Measurements from ENCODE around the gene RANBP3. TPM values are rescaled to one million over a fixed set of nuclear protein-coding genes. Genes with fewer than 3 reads are reported as not detected.

RANBP3 gene
- total RNA-seq, 2 donors from 2014 or later = 52.1 to 62.7 TPM

DNA sequence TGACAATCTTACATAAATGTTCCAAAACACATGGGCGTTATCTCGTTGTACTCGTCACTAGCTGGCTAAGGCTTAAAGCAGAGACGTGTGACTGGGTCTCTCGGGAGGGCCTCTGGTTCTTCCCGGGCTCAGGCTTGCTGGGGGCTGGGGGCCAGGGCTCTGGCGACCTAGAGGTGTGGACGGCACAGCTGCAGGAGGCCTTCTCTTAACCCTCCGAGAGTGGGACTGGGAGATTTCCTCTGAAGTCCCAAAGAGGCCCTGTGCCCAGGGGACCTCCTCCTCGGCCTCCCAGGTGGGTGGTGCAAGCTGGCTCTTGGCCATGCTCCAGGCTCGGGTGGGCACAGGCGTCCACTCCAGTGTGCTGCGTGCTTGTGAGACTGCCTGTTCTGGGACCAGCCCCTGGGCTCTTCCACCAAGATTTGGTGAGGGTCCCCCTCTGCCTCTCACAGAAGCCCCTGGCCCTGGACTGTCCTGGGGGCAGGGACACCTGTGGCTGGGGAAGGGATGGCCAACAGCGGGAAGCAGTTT, 61.7 kb downstream of the RANBP3 start:
- no peak for DNase-seq
- peaks cover 16% of the 10 kb centered on the region for H3K4me1 ChIP-seq
- peaks cover 29% of the 10 kb centered on the region for H3K36me3 ChIP-seq
- no peak overlapping the region for H3K9ac ChIP-seq (ENCODE audit: low read depth in 2 of 2, low read length in 2 of 2)
- no peak overlapping the region for H3K4me3 ChIP-seq
- no peak overlapping the region for H3K27ac ChIP-seq
- H3K27me3 ChIP-seq = no peaks in the 10 kb centered on the region
- intact Hi-C loops (cut with DNase I) = no loop called here
- no peaks in the 10 kb centered on the region for H3K9me3 ChIP-seq
- TF ChIP-seq, protein P1, sequence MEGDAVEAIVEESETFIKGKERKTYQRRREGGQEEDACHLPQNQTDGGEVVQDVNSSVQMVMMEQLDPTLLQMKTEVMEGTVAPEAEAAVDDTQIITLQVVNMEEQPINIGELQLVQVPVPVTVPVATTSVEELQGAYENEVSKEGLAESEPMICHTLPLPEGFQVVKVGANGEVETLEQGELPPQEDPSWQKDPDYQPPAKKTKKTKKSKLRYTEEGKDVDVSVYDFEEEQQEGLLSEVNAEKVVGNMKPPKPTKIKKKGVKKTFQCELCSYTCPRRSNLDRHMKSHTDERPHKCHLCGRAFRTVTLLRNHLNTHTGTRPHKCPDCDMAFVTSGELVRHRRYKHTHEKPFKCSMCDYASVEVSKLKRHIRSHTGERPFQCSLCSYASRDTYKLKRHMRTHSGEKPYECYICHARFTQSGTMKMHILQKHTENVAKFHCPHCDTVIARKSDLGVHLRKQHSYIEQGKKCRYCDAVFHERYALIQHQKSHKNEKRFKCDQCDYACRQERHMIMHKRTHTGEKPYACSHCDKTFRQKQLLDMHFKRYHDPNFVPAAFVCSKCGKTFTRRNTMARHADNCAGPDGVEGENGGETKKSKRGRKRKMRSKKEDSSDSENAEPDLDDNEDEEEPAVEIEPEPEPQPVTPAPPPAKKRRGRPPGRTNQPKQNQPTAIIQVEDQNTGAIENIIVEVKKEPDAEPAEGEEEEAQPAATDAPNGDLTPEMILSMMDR (IDR thresholded peaks at IDR 0.05) = no peak

DNA sequence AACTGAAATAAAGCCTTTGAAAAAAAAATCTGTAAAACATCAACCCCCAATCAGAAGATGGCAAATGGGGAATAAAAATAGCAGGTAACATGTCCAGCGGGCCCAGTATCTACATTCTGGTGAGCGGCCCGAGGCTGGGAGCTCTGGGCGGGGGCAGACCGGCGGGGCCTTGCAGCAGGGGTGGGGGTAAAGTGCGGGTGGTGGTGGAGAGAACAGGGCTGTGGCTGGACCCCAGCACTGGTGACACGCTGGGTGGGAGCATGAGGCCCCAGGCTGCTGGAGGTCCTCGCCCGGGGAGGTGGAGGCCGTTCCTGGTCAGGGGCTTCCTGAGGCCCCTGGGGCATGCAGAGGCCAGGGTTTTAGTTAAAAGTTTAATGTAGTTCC, 62.2 kb downstream of the RANBP3 start:
- Histone ChIP-seq H3K4me3 (no peak overlapping the region), H3K9me3 (no peaks in the 10 kb centered on the region), H3K4me1 (peaks cover 16% of the 10 kb centered on the region), H3K27me3 (no peaks in the 10 kb centered on the region), H3K36me3 (peaks cover 29% of the 10 kb centered on the region), H3K9ac (ENCODE audit: low read depth in 2 of 2, low read length in 2 of 2) (peak overlapping the region in 1 of 2 donors; percentile 51), H3K27ac (no peak overlapping the region)
- intact Hi-C loops (cut with DNase I) = no loop called here
- TF ChIP-seq, protein P1 (IDR thresholded peaks at IDR 0.05) = no peak
- DNase-seq = no peak

DNA sequence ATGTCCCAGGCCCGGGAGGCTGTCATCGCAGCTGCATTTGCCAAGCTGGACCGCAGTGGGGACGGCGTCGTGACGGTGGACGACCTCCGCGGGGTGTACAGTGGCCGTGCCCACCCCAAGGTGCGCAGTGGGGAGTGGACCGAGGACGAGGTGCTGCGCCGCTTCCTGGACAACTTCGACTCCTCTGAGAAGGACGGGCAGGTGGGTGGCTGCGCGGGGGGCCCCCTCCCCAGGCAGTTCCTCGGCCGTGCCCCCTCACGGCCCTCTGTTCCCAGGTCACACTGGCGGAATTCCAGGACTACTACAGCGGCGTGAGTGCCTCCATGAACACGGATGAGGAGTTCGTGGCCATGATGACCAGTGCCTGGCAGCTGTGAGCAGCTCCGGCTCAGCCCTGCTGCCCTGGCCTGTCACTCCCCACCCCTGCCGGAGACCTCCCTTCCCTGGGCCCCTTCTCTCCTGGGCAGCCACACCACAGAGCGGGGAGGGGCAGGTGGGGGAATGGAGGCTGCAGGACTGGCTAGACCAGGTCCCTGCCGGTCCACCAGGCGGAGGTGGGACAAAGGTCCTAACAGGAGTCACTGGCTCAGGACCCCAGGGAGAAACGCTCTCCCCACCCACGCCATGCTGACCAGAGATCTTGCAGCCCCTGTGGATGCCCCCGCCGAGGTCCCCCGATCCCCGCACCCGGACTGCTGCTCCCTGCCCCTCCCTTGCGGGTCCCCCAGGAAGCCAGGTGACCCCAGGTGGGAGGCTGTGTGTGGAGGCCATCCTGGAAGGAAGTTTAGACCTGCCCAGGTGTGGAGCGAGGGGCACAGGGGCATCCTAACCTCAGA, 62.8 kb downstream of the RANBP3 start:
- peaks cover 29% of the 10 kb centered on the region for H3K36me3 ChIP-seq
- no peak overlapping the region for H3K27ac ChIP-seq
- TF ChIP-seq, protein P1 (IDR thresholded peaks at IDR 0.05) = no peak

DNA sequence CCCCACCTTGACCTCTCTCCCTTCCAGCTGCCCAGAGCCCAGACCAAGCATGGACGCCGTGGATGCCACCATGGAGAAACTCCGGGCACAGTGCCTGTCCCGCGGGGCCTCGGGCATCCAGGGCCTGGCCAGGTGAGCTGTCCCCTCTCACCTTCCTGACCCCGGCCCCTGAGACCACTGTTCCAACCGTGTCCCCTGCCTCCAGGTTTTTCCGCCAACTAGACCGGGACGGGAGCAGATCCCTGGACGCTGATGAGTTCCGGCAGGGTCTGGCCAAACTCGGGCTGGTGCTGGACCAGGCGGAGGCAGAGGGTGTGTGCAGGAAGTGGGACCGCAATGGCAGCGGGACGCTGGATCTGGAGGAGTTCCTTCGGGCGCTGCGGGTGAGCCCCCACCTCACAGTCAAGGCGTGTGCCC, 63.6 kb downstream of the RANBP3 start:
- H3K27ac ChIP-seq = no peak overlapping the region
- peak overlapping the region; percentile 15 for H3K4me3 ChIP-seq
- H3K9ac ChIP-seq (ENCODE audit: low read depth in 2 of 2, low read length in 2 of 2) = peak overlapping the region in 1 of 2 donors; percentile 51
- no peaks in the 10 kb centered on the region for H3K9me3 ChIP-seq
- peaks cover 16% of the 10 kb centered on the region for H3K4me1 ChIP-seq
- no peak for DNase-seq
- intact Hi-C loops (cut with DNase I) = no loop called here
- TF ChIP-seq, protein P1 (IDR thresholded peaks at IDR 0.05) = no peak
- peaks cover 29% of the 10 kb centered on the region for H3K36me3 ChIP-seq
- H3K27me3 ChIP-seq = no peaks in the 10 kb centered on the region

More for the DNA sequence above, 62.8 kb downstream of the RANBP3 start:
- intact Hi-C loops (cut with DNase I) = no loop called here
- H3K9ac ChIP-seq (ENCODE audit: low read depth in 2 of 2, low read length in 2 of 2) = peak overlapping the region; percentile 51 to 56
- peak; percentile 63 for DNase-seq
- H3K4me1 ChIP-seq = peaks cover 16% of the 10 kb centered on the region
- H3K27me3 ChIP-seq = no peaks in the 10 kb centered on the region
- H3K4me3 ChIP-seq = peak overlapping the region; percentile 15
- no peaks in the 10 kb centered on the region for H3K9me3 ChIP-seq

DNA sequence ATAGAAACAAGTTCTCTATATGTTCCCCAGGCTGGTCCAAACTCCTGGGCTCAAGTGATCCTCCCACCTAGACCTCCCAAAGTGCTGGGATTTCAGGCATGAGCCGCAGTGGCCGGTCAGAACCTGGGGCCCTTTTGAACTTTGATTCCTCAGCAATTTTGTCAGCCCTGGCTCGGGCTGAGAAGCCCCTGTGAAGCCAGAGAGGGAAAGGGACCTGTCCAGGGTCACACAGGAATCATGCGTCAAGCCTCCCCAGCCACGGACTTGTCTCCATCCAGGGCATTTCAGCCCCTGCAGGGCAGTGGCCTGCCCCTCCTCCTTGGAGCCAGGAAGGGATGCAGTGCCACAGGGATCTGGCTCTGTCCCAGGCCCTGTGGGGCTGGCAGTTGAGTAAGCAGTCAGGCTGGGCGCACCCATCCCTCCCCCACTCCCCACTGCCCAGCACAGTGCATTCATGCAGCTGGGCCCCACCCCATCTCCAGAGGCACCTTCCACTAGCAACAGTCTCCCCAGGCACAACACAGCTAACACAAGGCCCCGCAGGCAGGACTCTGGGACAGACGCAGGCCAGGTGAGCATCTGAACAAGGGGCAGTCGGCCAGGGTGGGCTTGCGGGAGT, 64.1 kb downstream of the RANBP3 start, which contains the start of gene CAPS:
CAPS (plus strand) TSS at position 516 of the 619 bp plus-strand sequence. CDS start 153 bp downstream, outside the sequence.
- H3K27ac ChIP-seq = no peak within 1 kb of the TSS
- H3K4me1 ChIP-seq = peaks cover 16% of the 10 kb centered on the region
- H3K36me3 ChIP-seq = peaks cover 23% of the 10 kb centered on the region
- no peaks in the 10 kb centered on the region for H3K27me3 ChIP-seq
- no peaks in the 10 kb centered on the region for H3K9me3 ChIP-seq
- intact Hi-C loops (cut with DNase I) = no loop called here
- TF ChIP-seq, protein P1 (IDR thresholded peaks at IDR 0.05) = no peak
- H3K4me3 ChIP-seq = peak within 1 kb of the TSS; percentile 15
- H3K9ac ChIP-seq (ENCODE audit: low read depth in 2 of 2, low read length in 2 of 2) = peak within 1 kb of the TSS; percentile 51 to 56
- peak; percentile 76 for DNase-seq
